ENCODE data around the gene CCR5. TPM values are rescaled to one million over a fixed set of nuclear protein-coding genes. Genes with fewer than 3 reads are reported as not detected.

Gene CCR5
- total and polyA plus RNA-seq, 2 of the 13 experiments (the other 11 are each of a cell fraction or from before 2014, with no cell fraction given): not detected

- no peak overlapping the region for H2AFZ ChIP-seq (ENCODE audit: low read length)
- TF ChIP-seq ZNF672 (CRISPR knock-in tag; IDR thresholded peaks at IDR 0.05) (no peak), CREB1 (IDR thresholded peaks at IDR 0.05) (no peak), CREB1 (CRISPR knock-in tag; IDR thresholded peaks at IDR 0.05) (no peak), TCF7 (IDR thresholded peaks at IDR 0.05; ENCODE audit: low read depth) (no peak), ZBTB1 (CRISPR knock-in tag; IDR thresholded peaks at IDR 0.05; ENCODE audit: borderline replicate concordance) (no peak), CEBPB (IDR thresholded peaks at IDR 0.05; ENCODE audit: borderline replicate concordance, low read depth, low read length) (no peak), FOXC1 (CRISPR knock-in tag; IDR thresholded peaks at IDR 0.05; ENCODE audit: borderline replicate concordance) (no peak), SIN3A (IDR thresholded peaks at IDR 0.05; ENCODE audit: borderline replicate concordance, low read depth, low read length) (no peak), ATF1 (CRISPR knock-in tag; IDR thresholded peaks at IDR 0.05) (no peak), NFE2L2 (IDR thresholded peaks at IDR 0.05; ENCODE audit: low read length) (no peak), ZNF558 (CRISPR knock-in tag; IDR thresholded peaks at IDR 0.05; ENCODE audit: borderline replicate concordance) (no peak), ZNF660 (CRISPR knock-in tag; IDR thresholded peaks at IDR 0.05; ENCODE audit: borderline replicate concordance, low read depth) (no peak), HDAC2 (CRISPR knock-in tag; IDR thresholded peaks at IDR 0.05) (no peak), DMAP1 (CRISPR knock-in tag; IDR thresholded peaks at IDR 0.05) (no peak), THYN1 (CRISPR knock-in tag; IDR thresholded peaks at IDR 0.05; ENCODE audit: borderline replicate concordance, low read depth) (no peak), HNRNPL (IDR thresholded peaks at IDR 0.05; ENCODE audit: low read depth, low read length) (no peak), HNF4A (CRISPR knock-in tag; IDR thresholded peaks at IDR 0.05) (no peak)
- TF ChIP-seq, protein P1, sequence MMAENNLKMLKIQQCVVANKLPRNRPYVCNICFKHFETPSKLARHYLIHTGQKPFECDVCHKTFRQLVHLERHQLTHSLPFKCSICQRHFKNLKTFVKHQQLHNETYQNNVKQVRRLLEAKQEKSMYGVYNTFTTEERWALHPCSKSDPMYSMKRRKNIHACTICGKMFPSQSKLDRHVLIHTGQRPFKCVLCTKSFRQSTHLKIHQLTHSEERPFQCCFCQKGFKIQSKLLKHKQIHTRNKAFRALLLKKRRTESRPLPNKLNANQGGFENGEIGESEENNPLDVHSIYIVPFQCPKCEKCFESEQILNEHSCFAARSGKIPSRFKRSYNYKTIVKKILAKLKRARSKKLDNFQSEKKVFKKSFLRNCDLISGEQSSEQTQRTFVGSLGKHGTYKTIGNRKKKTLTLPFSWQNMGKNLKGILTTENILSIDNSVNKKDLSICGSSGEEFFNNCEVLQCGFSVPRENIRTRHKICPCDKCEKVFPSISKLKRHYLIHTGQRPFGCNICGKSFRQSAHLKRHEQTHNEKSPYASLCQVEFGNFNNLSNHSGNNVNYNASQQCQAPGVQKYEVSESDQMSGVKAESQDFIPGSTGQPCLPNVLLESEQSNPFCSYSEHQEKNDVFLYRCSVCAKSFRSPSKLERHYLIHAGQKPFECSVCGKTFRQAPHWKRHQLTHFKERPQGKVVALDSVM (CRISPR knock-in tag; IDR thresholded peaks at IDR 0.05): no peak
- TF ChIP-seq, protein P2, sequence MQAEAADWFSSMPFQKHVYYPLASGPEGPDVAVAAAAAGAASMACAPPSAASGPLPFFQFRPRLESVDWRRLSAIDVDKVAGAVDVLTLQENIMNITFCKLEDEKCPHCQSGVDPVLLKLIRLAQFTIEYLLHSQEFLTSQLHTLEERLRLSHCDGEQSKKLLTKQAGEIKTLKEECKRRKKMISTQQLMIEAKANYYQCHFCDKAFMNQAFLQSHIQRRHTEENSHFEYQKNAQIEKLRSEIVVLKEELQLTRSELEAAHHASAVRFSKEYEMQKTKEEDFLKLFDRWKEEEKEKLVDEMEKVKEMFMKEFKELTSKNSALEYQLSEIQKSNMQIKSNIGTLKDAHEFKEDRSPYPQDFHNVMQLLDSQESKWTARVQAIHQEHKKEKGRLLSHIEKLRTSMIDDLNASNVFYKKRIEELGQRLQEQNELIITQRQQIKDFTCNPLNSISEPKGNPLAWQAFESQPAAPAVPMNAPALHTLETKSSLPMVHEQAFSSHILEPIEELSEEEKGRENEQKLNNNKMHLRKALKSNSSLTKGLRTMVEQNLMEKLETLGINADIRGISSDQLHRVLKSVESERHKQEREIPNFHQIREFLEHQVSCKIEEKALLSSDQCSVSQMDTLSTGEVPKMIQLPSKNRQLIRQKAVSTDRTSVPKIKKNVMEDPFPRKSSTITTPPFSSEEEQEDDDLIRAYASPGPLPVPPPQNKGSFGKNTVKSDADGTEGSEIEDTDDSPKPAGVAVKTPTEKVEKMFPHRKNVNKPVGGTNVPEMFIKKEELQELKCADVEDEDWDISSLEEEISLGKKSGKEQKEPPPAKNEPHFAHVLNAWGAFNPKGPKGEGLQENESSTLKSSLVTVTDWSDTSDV (CRISPR knock-in tag; IDR thresholded peaks at IDR 0.05): no peak
- ChIA-PET CTCF (ENCODE audit: low intra/inter-chr PET ratio, low total read pairs) (no interaction called here), POLR2A (no interaction called here)
- no peaks in the 10 kb centered on the region for H3K9me3 ChIP-seq (ENCODE audit: low read length)
- H4K20me1 ChIP-seq (ENCODE audit: insufficient read depth, low read length): no peaks in the 10 kb centered on the region
- H3K9ac ChIP-seq (ENCODE audit: insufficient read depth, low read depth, low read length): no peak overlapping the region
- H3K4me1 ChIP-seq (ENCODE audit: insufficient read depth, low read length): peaks cover 10% of the 10 kb centered on the region
- in situ Hi-C loops (cut with HindIII; ENCODE audit: extremely low pct_ligation_motif_present, low pct_unique_long_range_greater_than_20kb) (no loop called here), intact Hi-C loops (cut with micrococcal nuclease; ENCODE audit: unreplicated experiment) (no loop called here)
- ATAC-seq (no peak), FAIRE-seq (no peak), DNase-seq (ENCODE audit: low spot score) (peak; percentile 3)
- no peak overlapping the region for H3K27ac ChIP-seq (ENCODE audit: extremely low read length, insufficient read depth, low read length)
- BruUV-seq (replicated peaks): no TSS peak
- no peak overlapping the region for H3K4me3 ChIP-seq (replicated peaks in 1 of 3; ENCODE audit: insufficient read depth in 1 of 3, low read depth in 2 of 3, low read length in 3 of 3)
- H3K36me3 ChIP-seq (replicated peaks in 1 of 2; ENCODE audit: control insufficient read depth in 1 of 2, insufficient read depth in 2 of 2, low read length in 2 of 2): no peaks in the 10 kb centered on the region
- WGBS (ENCODE audit: low lambda C conversion rate): 41% methylated on average over 5 of the region's 5 CpGs
- no peaks in the 10 kb centered on the region; a peak in 1 of 5 replicates for H3K27me3 ChIP-seq (ENCODE audit: control insufficient read depth in 1 of 2, insufficient read depth in 2 of 2, low read length in 2 of 2)
- H3K79me2 ChIP-seq (ENCODE audit: insufficient read depth, low read length): no peaks in the 10 kb centered on the region
- H3K4me2 ChIP-seq (ENCODE audit: low read depth, low read length): no peak overlapping the region
Observed at GRCh38 chr3:46423588-46423987, 52.8 kb downstream of the CCR5 start.
